Activated CD4-positive, alpha-beta T cell treated with anti-CD3 and anti-CD28 coated beads for 1 hour (primary cell): ENCODE measurements around the gene SUGT1.
"Not testable (repeated sequence)": the region's sequence is repeated elsewhere in the genome, so short reads cannot be mapped to it uniquely, and the experiment has no call there.

ENCODE experiments used
- DNase-seq: peaks from one replicate; pipeline ENCODE4 v3.0.0-alpha.2; 2020

Gene SUGT1

GRCh38 chr13:52670726-52671125 lies 18.1 kb downstream of the SUGT1 start:
- DNase-seq = no peak

DNA sequence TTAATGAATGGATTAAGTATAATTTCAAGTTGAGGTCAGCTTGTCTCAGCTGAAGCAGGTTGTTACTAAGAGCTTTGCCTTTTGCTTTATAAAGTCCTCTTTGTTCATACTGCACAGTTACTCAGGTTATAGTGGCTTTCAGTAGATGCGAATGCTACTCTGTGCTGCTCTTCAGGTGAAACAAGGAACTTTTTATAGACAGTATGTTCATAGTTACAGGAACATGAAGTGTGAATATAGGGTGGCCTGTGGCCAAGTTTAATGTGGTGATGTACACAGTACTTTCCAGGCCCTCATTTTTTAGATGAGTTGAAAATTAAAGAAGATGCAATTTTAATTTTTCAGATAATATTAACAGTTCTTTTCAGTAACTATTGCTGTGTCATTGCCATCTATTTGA lies 20.8 kb downstream of the SUGT1 start:
- no peak for DNase-seq

DNA sequence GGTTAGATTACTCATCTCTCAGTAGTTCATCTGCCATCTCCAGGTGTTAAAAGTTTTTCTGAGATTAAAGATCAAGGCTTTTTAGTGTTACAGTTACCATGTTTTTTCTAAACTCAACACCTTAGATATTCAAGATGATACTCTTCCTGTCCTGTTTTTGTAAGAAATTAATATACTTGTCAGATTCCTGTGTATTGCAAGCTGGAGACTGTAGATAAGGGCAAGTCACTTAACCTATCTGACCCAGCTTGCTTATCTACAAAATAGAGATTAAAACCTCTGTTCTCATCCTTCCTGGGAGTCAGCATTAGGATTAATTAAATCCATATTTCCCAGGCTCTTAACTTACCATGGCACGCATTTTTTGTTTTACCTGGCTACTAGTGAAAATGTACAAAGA lies 25.2 kb downstream of the SUGT1 start:
- no peak for DNase-seq

DNA sequence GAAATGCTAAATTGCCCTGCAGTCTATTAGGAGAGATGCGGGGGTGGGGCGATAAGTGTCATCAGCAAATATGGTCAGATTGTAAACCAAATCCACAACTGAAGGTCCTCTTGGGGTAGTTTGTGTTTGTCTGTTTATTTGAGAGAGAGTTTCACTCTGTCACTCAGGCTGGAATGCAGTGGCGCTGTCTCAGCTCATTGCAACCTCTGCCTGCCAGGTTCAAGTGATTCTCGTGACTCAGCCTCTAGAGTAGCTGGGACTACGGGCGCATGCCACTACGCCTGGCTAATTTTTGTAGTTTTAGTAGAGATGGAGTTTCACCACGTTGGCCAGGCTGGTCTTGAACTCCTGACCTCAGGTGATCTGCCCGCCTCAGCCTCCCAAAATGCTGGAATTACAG lies 33.2 kb downstream of the SUGT1 start:
- DNase-seq = not testable (repeated sequence)

DNA sequence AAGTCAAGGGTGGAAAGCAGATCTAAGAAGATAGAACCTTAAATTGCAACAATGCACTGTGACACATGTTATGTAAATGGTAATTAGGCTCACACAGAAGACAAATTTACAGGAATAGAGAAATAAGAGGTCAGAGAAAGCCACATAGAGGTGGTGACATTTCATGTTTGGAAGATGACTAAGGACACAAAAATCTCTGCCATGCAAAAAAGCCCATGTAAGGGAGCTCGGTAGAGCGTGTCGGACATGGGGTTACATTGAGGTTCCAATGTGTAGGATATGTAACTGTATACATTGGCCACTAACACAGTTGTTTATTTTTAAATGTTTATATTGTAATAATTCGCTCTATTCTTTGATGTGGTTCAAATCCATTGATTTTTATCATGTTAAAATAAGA lies 33.7 kb downstream of the SUGT1 start:
- DNase-seq = no peak

GRCh38 chr13:52695856-52696255 lies 43.2 kb downstream of the SUGT1 start:
- DNase-seq = no peak

- DNase-seq = no peak
Observed at GRCh38 chr13:52696566-52696965, 43.9 kb downstream of the SUGT1 start.

DNA sequence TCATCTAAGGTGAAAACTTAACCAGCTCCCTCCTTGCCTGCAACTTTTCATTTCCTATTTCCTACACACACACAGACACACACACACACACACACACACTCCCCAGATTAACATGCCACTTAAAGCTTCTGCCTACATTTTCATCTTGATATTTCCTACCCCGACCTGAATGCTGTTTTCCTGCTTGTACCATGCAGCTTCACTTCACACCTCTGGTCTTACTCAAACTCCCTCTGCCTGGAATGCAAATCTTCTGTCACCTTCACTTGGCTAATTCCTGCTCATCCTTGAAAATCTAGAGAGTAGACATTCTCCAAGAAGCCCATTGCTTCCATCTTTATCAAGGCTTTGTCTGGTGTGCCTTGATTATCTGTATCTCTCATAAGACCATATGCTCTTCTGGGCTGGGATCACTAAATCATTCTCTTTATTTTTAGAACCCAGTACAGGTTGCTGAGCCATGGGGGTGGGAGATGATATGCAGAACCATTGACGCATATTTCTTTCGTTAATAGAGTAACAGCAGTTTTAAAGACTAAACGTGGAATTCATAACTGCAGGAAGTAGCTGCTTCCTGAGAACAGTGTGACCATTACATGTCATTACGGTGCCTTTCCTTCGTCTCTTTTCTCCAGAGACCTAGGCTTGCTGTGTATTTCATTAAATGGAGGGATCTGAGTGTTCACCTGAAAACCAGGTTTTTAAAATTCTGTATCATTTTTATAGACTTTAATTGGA lies 49.3 kb downstream of the SUGT1 start:
- DNase-seq = no peak

- no peak for DNase-seq
Observed at GRCh38 chr13:52703482-52703881, 50.8 kb downstream of the SUGT1 start.

DNA sequence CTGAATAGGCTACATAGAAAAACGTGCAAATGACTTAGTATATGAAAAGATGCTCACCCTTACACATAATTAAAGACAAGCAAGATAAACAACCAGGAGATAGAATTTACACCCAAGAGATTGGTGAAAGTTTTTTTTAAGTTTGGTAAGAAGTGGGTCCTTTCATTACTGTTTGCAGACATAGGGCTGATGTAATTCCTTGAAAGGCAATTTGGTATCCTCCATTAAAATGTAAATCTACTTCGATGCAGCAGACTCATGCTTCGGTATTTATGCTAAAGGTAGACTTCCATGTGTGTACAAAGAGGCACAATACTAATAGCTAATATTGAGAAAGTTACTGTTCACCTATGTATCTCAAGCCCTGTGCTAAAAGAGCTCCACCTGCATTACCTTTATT lies 53.4 kb downstream of the SUGT1 start:
- no peak for DNase-seq

- no peak for DNase-seq
Observed at GRCh38 chr13:52707375-52707774, 54.7 kb downstream of the SUGT1 start.

GRCh38 chr13:52708266-52708665 lies 55.6 kb downstream of the SUGT1 start:
- not testable (repeated sequence) for DNase-seq

GRCh38 chr13:52711286-52711685 lies 58.6 kb downstream of the SUGT1 start:
- no peak for DNase-seq

DNA sequence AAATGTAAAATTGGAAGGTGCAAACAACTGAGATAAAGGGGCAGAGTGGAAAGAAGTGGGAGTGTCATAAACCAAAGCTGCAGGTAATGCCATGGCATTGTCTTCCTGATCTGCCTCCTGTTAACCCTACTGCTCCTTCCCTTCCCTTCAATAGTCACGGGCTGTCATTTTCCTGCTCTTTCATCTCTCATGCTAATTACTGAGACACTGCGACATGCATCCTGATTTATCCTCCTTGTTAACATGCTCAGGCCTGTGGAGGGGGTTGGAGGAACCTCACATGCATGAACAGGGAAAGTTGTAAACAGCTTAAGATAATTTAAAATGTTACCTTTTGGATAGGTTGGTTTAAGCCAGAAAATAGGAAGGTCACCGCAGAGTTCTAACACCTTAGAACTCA lies 59.7 kb downstream of the SUGT1 start:
- DNase-seq = no peak

GRCh38 chr13:52713894-52714293 lies 61.3 kb downstream of the SUGT1 start:
- no peak for DNase-seq

GRCh38 chr13:52720904-52721303 lies 68.3 kb downstream of the SUGT1 start:
- DNase-seq = not testable (repeated sequence)

DNA sequence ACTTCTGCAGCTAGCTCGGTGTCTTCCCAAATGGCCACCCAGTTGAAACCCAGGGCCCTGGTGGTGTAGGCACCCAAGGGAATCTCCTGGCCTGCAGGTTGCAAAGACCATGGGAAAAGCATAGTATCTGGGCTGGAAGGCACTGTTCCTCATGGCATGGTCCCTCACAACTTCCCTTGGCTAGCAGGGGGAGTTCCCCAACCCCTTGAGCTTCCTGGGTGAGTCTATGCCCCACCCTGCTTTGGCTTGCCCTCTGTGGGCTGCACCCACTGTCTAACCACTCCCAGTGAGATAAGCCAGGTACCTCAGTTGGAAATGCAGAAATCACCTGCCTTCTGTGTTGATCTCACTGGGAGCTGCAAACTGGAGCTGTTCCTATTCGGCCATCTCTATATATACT lies 68.7 kb downstream of the SUGT1 start:
- DNase-seq = not testable (repeated sequence)

- no peak for DNase-seq
Observed at GRCh38 chr13:52723181-52723580, 70.5 kb downstream of the SUGT1 start.

- no peak for DNase-seq
Observed at GRCh38 chr13:52725302-52725701, 72.7 kb downstream of the SUGT1 start.

- no peak for DNase-seq
Observed at GRCh38 chr13:52726258-52726657, 73.6 kb downstream of the SUGT1 start.

DNA sequence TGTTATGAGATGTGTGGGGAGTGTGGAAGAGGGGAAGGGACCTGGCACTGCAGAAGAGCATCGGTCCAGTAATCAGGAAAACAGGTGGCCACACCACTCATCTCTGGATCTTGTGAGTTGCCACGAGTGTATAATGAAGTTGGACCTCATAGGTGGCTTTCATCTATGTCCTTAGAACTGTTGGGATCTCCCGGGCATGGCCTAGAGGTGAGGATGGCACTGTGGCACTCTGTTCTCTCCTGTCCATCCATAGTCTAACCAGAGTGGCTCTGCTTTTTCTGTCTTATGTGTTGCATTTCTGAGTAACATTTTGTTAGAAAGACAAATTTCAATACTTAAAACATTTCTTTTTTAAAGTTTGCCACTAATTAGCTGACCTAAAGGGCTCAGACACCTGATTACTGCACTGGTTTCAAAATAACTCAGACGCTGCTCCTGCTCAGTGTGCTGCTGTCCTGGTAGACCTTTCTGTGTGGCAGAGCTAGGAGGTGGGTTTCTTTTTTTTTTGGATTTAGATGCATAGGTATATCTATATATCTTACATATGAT lies 81.5 kb downstream of the SUGT1 start:
- no peak for DNase-seq

GRCh38 chr13:52736891-52737290 lies 84.3 kb downstream of the SUGT1 start:
- DNase-seq = no peak

DNA sequence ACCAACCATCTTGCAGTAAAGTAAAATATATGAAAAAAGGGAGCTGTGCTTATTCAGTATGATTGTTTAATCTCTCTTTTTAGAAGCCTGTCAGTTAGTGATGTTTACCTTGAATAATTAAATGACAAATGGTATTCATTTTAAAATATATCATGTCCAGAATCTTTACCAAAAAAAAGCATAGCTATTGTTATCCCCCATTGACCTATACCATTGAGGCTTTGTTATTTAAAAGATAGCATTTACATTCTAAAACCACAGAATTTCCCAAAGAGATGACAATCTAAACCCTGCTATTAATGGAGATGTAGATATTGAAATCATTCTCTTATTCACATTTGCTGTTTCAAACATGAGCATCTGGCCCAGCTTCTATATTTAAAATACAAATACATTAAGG lies 84.8 kb downstream of the SUGT1 start:
- no peak for DNase-seq

GRCh38 chr13:52737965-52738364 lies 85.3 kb downstream of the SUGT1 start:
- no peak for DNase-seq
